Medulla oblongata (tissue), 1 donor: ENCODE results near the gene SCAF1.
A peak's percentile ranks its signal among the peaks of the same experiment; 100 is the strongest.
"Not testable (repeated sequence)": the region's sequence is repeated elsewhere in the genome, so short reads cannot be mapped to it uniquely, and the experiment has no call there.

Source experiments
- DNase-seq: peaks from one replicate; pipeline ENCODE4 v3.0.0-alpha.2; 2015; ENCODE audit errors: extremely low spot score

SCAF1 gene

DNA sequence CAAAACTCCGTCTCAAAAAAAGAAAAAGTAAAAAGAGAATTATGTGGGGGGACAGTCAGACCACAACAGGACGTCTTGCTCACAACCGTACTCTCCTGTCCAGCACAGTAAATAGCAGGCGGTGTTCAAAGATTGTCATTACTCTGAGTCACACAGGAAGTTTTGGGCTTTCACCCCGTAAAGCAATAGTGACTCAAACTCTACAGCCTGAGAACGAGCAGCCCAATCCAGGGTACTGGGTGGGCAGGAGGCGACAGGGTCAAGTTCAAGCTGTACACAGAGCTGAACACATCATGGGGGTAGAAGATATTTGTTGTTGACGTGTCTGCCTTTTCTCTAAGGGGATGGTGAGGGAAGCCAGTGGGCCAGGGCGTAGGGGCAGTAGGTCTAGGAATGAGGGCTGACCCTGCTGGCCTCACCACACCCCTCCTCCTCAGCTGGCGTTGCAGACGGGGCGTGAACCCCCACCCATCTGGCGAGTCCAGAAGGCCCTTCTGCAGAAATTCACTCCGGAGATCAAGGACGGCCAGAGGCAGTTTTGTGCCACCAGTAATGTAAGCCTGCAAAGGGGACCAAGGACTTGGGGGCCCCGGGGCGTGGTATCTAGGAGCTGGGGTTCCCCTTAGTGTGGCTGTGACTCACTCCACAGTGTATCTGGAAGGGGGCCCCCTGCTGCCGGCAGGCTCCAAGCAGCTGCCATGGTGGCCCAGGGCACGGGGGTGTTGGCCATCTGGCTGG is 27.7 kb upstream of the SCAF1 start:
- no peak for DNase-seq

DNA sequence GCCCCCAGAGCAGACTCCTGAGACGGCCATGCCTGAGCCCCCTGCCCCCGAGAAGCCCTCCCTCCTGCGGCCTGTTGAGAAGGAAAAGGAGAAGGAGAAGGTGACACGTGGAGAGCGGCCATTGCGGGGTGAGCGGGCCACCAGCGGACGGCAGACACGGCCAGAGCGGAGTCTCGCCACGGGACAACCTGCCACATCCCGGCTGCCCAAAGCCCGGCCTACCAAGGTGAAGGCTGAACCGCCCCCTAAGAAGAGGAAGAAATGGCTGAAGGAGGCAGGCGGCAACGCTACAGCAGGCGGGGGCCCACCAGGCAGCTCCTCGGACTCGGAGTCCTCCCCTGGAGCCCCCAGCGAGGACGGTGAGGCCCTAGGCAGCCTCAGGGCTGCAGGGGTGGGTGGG is 26.1 kb upstream of the SCAF1 start:
- no peak for DNase-seq

DNA sequence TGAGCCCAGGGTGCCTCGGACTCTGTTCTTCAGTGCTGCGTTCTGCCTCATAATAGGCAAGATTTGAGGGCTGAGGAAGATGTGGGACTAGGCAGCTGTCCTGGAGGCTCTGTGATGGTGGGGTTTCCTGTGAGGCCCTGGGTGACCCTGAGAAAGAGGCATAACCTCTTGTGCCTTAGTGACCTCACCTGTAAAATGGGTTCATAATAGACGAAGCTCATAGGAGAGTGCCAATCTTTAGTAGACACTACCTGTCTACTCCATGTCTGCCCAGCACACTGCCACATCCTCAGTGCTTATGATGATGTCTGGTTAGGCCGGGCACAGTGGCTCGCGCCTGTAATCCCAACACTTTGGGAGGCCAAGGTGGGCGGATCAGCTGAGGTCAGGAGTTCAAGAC is 25.5 kb upstream of the SCAF1 start:
- DNase-seq: no peak

DNA sequence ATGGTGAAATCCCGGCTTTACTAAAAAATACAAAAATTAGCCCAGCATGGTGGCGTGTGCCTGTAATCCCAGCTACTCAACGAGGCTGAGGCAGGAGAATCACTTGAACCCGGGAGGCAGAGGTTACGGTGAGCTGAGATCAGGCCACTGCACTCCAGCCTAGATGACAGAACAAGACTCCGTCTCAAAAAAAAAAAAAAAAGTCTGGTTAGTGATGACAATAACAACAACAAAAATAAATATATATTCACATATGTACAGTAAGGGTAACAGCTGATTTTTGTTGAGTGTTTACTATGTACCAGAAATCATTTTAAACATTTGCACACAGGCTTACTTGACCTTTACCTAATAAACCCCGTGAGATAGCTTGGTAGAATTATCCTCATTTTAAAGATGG is 25.1 kb upstream of the SCAF1 start:
- no peak for DNase-seq

DNA sequence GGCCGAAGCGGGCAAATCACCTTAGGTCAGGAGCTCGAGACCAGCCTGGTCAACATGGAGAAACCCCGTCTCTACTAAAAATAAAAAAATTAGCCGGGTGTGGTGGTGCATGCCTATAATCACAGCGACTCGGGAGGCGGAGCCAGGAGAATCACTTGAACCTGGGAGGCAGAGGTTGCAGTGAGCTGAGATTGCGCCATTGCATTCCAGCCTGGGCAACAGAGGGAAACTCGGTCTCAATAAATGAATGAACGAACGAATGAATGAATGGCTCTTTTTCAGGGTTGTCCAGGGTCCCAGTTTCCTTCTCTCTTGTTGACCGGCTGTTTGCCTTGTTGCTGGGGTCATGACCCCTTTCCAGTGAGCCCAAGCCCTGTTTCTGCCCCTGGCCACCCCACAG is 24.1 kb upstream of the SCAF1 start:
- DNase-seq: not testable (repeated sequence)

DNA sequence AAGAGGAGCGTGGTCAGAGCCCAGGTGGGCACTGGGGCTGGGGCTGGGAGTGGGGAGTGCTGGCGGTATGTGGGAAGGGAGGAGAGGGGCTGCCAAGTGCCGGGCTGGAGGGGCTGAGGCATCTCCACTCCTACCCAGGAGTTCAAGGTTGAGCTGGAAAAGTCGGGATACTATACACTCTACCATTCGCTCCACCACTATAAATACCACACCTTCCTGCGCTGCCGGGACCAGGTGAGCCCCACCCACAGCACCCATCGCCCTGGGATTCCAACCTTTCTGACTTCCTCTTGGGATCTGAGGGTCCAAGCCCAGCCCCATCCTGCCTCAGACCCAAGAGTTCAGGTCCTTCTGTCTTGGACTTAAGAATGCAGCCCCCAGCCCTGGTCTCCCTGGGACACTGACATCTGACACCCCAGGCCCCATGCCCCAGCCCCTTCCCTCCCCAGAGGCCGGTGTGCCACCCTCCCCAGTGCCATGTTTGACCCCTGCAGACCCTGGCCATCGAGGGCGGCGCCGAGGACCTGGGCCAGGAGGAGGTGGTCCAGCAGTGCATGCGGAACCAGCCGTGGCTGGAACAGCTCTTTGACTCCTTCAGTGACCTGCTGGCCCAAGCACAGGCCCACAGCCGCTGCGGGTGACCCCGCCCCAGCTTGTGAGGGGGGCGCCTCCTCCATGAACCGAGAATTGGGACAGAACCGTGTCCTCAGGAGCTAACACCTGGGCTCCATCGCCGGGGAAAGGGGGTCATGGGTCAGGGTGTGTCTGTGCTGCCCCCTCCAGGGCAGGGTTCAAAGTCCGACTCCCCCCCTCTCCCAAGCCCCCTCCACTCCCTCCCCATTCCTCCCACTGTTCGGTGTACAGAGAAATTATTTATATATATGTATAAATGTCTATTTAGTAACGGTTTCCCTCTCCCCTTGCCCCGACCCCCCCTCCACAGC is 16.8 kb upstream of the SCAF1 start:
- DNase-seq: no peak

DNA sequence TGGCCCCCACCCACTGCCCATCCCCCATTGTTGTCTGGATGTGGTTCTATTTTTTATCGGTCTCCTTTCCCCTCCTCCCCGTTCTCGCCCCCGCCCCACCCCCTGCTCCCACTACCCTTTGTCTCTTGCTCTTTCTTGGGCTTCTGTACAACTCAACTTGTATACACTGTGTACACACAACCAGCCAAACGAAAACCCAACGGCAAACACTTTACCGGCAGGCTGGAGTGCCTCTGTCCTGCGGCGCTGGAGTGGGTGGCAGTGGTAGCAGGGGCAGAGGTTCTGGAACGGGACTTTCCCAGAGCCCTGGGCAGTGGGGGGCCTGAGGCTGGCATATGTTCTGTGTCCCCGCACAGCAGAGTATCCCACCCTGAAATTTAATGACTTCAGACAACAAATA is 15.8 kb upstream of the SCAF1 start:
- DNase-seq: no peak

DNA sequence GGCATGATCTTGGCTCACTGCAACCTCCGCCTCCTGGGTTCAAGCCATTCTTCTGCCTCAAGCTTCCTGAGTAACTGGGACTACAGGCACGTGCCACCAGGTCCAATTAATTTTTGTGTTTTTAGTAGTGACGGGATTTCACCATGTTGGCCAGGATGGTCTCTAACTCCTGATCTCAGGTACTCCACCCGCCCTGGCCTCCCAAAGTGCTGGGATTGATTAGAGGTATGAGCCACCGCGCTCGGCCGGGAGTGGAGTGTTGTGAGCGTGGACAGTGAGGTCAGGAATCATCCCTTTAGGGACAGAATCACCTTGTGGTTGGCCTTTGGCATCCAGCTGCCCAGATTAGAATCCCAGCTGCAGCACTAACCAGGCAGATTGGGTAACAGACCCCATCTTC is 12.3 kb upstream of the SCAF1 start:
- DNase-seq: no peak

DNA sequence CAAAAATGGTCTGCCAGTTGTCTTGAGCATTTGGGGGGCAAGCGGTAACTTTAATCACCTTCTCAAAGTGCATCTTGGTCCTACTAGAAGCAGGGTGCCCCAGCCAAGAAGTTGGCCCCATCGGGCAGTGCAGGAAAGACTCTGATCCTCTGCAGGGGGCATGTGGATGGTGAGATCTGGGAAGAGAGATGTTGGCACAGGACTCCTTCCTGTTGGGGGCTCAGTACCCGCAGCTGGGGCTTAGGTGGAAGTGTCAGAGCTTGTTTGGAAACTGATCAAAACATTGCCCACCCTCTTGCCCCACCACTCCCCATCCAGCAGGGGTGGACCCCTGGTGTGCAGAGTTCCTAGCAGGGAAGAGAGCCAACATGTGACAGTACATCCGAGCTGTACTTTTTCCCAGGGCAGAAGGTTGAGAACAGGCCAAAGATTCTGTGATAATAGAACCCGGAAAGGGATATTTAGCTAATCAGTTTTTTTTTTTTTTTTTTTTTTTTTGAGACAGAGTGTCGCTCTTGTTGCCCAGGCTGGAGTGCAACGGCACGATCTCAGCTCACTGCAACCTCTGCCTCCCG is 10.9 kb upstream of the SCAF1 start:
- no peak for DNase-seq

DNA sequence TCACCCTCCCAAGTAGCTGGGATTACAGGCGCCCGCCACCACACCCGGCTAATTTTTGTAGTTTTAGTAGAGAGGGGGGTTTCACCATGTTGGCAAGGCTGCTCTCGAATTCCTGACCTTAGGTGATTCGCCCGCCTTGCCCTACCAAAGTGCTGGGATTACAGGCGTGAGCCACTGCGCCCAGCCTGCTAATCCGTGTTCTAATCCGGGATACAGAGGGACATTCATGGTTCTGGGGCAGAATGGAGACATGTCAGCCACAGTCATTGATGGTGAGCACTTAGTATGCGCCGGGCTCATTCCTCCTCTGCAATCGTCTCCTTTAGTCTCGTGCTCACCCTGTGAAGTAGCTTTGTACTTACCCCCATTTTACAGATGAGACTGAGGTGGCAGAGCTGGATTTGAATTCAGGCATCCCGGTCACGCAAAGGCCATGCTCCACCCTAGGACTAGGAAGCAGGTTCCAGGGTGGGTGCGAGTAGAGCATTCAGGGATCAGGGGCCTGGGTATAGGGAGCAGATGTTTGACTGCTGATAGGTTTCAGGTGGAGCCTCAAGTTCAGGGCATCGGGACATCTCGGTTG is 10.3 kb upstream of the SCAF1 start:
- DNase-seq: no peak

DNA sequence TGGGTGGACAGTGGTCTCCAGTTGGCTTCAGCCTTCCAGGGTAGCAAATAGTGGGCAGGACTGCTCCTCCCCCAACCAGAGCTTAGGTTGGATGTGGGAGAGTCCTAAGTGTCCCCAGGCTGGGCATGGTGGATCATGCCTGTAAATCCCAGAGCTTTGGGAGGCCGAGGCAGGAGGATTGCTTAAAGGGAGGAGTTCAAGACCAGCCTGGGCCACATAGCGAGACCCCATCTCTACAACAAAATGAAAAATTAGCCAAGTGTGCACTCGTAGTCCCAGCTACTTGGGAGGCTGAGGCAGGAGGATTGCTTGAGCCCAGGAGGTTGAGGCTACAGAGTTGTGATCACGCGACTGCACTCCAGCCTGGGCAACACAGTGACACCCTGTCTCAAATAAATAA is 9.4 kb upstream of the SCAF1 start:
- no peak for DNase-seq

DNA sequence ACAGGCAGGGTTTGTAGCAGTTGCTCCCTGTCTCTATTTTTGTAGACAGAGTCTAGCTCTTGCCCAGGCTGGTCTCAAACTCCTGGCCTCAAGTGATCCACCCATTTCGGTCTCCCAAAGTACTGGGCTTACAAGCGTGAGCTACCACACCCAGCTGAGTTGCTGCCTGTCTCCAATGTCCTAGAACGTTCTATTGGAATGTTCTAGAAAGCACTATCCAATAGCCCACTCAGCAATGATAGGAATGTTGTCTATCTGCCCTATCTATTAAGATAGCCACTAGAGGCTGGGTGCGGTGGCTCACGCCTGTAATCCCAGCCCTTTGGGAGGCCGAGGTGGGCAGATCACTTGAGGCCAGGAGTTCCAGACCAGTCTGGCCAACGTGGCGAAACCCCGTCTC is 8.7 kb upstream of the SCAF1 start:
- DNase-seq: not testable (repeated sequence)

DNA sequence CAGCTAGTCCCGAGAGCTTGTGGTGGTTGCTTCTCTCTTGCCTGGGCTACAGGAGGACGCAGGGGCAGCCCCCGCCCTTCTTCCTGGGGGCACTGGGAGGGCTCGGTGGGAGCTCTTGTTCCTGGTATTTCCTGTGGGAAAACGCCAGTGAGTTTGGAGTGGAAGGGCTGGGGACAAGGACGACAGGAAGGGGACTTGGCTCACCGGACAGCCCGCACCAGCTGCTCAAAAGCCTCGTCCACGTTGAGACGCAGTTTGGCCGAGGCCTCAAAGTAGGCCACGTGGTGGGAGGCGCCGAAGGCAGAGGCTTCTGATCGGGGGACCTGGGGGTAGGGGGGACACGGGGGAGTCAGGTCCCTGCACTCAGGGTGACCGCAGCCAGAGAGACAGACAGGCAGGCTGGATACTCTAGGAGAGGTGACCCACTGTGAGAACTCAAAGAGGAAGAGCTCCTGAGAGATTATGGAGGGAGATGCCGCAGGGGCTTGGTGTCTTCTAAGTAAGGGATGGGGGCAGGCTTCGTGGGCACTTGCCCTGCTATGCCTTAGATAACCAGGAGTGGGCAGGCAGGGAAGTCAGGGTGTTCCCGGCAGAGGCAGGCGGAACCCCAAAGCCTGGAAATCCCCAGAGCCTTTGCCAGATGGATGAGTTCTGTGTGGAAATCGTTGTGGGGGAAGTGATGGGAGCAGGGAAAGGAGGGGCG is 6.3 kb upstream of the SCAF1 start:
- DNase-seq: no peak

DNA sequence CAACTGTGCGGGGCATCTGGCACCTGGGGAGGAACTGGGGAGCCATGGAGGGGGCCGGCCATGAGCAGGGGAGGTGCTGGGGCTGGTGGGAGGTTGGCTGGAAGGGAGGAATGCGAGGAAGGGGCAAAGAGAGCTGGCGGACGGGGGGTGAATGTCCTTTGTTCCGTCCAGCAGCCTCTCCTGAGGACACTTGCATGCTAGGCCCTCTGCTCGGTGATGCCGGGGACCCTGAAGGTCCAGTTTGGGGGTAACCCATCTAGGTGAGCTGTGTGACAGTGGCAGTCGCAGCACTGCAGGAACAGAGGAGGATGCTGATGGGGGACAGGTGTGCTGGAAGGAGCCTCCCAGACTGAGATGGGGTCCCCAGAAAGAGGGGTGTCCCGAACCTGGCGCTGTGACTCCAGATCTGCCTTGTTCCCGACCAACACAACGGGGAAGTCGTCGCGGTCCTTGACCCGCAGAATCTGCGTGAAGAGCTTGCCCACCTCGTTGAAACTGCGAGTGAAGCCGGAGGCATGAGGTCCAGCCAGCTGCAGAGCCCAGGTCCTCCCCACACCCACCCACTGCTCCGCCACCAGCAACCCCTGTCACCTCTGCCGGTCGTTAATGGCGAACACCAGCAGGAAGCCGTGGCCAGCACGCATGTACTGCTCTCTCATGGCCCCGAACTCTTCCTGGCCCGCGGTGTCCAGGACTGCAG is 5.6 kb upstream of the SCAF1 start:
- DNase-seq: no peak

DNA sequence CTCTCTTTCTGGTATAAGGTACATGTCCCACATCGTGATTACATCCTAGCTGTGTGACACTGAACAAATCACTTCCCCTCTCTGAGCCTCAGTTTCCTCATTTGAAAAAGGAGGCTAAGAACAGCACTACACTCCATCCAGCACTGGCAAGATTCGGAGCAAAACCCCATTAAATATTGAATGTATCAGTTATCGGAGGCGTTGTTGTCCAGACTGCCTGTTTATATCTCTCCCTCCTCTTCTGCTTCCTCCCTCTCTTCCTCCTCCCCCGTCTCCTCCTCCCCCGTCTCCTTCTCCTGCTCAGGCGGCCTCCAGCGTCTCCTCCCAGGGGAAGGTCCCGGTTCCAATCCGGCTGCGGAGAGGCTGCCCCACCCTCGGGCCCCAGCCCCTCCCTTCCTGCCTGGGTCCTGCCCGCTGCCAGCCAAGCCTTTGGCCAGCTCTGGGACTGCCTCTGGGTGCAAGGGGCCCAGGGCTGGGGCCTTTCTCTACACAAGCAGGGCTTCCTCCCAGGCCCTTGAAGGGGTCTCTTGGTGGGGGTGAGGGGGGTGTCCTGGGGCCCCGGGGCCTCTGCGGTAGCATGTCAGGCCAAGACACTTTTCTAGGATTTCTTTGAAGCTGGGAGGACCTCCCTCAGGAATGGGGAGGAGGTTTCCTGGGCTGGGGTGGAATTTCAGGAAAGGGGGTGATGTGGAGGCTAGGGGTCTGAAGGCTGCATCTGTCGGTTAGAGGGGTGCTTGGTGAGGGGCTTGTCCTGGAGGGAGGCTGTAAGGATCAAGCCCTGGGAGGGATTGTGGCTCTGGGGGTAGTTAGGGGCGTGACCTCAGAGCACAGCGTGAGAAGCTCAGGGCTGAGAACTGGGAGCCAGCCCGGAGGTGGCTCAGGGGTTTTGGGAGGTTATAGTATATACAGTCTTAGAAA is 3.9 kb upstream of the SCAF1 start:
- DNase-seq: peak; percentile 10

DNA sequence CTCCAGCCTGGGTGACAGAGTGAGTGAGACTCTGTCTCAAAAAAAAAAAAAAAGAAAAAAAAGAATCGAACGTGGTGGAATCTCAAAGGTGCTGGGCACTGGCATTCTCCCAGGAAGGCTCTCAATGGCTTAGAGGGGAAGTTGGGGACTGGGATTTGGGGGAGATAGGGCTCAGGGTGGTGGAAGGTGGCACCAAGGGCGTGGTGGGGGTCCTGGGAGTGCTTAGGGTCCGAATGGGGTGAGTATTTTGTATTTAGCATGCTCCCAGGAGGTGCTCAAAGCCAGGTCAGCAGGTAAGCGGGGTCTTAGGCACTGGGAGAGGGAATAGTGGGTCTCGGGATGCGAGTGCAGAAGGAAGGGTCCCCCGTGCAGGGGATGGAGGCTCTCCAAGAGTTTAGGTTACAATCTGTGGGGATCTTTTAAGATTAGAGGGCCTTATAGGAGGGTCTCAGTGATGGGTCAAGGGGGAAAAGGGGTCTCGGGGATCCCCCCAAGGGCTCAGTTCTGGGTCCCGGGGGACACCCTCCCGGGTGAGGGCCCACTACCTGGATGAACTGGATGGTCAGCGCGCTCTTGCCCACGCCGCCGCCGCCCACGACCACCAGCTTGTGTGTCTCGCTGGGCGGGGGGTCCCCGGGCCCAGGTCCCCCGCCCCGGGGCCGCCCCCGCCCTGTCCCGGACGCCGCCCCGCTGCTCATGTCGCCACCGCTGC is 2.5 kb upstream of the SCAF1 start:
- DNase-seq: no peak

DNA sequence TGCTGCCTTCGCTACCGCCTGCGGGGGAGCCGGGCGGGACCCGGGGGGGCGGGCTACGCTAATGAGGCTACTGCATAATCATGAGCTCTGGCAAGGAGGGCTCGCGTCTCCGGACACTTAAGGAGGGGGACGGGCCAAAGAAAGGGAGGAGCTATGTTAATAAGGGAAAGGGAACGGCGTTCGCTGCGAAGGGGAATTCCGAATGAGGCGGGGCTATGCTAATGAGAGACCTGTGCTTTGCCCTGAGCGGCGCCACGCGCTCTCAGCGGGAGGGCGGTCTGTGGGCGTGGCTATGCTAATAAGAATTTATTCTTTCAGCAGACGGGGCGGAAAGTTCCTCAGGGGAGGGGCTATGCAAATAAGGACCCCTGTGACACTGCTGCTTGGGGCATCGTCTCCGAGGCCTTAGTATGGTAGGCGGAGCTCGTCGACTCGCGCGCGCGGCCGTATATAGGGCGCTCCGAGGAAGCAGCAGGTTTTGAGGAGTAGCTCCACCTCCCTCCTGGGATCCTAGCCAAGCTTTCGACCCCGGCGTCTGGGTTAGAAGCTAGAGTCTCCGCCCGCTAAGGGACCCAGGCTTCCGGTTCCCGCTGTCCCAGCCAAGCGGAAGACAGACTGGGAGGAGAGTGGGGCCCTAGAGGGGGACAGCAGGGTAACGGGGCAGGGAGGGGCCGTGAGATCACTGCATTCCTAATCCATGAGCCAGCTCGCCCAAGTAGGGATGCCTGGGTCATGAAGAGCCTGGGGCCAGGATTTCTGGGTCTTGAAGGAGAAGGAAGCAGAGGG is 1.7 kb upstream of the SCAF1 start, which contains the start of gene RRAS:
Gene RRAS (minus strand): TSS at position 31 of the 786 bp plus-strand sequence. CDS start 45 bp downstream, outside the sequence.
- peak; percentile 100 for DNase-seq

DNA sequence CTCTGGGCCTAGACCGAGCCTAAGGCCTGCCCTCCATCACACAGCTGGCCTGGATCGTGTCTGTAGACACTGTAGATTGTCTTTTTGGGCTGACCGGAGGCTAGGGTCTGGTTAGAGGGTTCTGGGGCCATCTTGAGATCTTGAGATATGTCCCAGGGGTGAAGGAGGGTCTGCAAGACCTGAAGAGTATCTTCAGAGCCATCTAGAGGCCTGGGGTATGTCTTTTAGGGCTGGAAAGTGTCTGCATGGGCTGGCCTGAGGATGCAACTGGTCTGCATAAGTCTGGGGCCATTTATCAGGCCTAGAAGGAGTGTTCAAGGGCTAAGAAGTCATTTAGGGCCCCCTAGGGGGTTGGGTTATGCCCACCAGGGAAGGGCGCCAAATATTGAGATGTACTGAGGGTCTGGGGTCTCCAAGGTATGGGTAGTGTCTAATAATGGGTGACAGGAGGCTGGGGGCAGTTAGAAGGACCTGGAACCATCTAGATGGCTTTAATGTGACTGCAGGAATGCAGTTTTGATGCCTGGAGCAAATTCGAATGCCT is 555 bp downstream of the SCAF1 start:
- DNase-seq: peak; percentile 13
